ENCODE measurements around the gene MICB. TPM values are rescaled to one million over a fixed set of nuclear protein-coding genes. Genes with fewer than 3 reads are reported as not detected.

MICB gene
- total and polyA plus RNA-seq, 4 donors: 0.19 to 4.9 (median 1.2) TPM

DNA sequence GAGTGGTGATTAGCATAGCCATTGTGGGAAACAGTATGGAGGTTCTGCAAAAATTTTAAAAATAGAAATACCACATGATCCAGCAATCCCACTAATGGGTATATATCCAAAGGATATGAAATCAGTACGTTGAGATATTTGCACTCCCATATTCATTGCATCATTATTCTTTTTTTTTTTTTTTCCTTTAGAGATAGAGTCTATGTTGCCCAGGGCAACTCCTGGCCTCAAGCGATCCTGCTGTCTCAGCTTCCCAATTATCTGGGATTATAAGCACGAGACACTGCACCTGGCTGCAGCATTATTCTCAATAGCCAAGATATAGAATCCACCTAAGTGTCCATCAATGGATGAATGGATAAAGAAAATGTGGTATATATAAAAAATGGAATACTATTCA is 23.9 kb downstream of the MICB start:
- H3K9me3 ChIP-seq (ENCODE audit: control insufficient read depth in 4 of 4, low read length in 3 of 4): no peaks in the 10 kb centered on the region
- no peak overlapping the region for H3K4me3 ChIP-seq (ENCODE audit: low read depth in 1 of 3, low read length in 3 of 3)
- no peaks in the 10 kb centered on the region for H3K4me1 ChIP-seq (ENCODE audit: control insufficient read depth in 4 of 4, insufficient read depth in 4 of 4, low read length in 3 of 4)
- no peak for TF ChIP-seq NR2F2 (IDR thresholded peaks at IDR 0.05)
- TF ChIP-seq JUND (IDR thresholded peaks at IDR 0.05): no peak
- TF ChIP-seq RXRA (IDR thresholded peaks at IDR 0.05): no peak
- no peak for TF ChIP-seq ZBTB33 (IDR thresholded peaks at IDR 0.05)
- no peak for TF ChIP-seq RAD21 (IDR thresholded peaks at IDR 0.05)
- no peak for TF ChIP-seq HNF4G (IDR thresholded peaks at IDR 0.05)
- no peak for TF ChIP-seq GABPA (IDR thresholded peaks at IDR 0.05 in 1 of 2, conservative IDR thresholded peaks at IDR 0.05 in 1 of 2)
- TF ChIP-seq, protein P1, sequence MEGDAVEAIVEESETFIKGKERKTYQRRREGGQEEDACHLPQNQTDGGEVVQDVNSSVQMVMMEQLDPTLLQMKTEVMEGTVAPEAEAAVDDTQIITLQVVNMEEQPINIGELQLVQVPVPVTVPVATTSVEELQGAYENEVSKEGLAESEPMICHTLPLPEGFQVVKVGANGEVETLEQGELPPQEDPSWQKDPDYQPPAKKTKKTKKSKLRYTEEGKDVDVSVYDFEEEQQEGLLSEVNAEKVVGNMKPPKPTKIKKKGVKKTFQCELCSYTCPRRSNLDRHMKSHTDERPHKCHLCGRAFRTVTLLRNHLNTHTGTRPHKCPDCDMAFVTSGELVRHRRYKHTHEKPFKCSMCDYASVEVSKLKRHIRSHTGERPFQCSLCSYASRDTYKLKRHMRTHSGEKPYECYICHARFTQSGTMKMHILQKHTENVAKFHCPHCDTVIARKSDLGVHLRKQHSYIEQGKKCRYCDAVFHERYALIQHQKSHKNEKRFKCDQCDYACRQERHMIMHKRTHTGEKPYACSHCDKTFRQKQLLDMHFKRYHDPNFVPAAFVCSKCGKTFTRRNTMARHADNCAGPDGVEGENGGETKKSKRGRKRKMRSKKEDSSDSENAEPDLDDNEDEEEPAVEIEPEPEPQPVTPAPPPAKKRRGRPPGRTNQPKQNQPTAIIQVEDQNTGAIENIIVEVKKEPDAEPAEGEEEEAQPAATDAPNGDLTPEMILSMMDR (IDR thresholded peaks at IDR 0.05; ENCODE audit: low read depth, low read length, missing input control): no peak
- TF ChIP-seq TAF1 (conservative IDR thresholded peaks at IDR 0.05): no peak
- no peak for TF ChIP-seq FOXA2 (IDR thresholded peaks at IDR 0.05)
- no peak for TF ChIP-seq YY1 (IDR thresholded peaks at IDR 0.05)
- TF ChIP-seq, protein P2, sequence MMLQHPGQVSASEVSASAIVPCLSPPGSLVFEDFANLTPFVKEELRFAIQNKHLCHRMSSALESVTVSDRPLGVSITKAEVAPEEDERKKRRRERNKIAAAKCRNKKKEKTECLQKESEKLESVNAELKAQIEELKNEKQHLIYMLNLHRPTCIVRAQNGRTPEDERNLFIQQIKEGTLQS (IDR thresholded peaks at IDR 0.05): no peak
- no peak for TF ChIP-seq REST (IDR thresholded peaks at IDR 0.05)
- H3K27ac ChIP-seq (ENCODE audit: low read depth in 1 of 2, low read length in 2 of 2): no peak overlapping the region
- WGBS: 80% methylated on average over 3 of the region's 3 CpGs
- H3K36me3 ChIP-seq (ENCODE audit: control insufficient read depth in 4 of 4, insufficient read depth in 3 of 4, low read depth in 1 of 4, low read length in 3 of 4): no peaks in the 10 kb centered on the region
- no peak for DNase-seq (ENCODE audit: low spot score)
- H3K27me3 ChIP-seq (ENCODE audit: control insufficient read depth in 4 of 4, insufficient read depth in 4 of 4, low read length in 3 of 4): no peaks in the 10 kb centered on the region
- no peak overlapping the region for H3K9ac ChIP-seq (ENCODE audit: low read depth in 1 of 2, low read length in 2 of 2)

GRCh38 chr6:31525553-31525931 is 27.6 kb downstream of the MICB start:
- Histone ChIP-seq H3K4me1 (ENCODE audit: control insufficient read depth in 4 of 4, insufficient read depth in 4 of 4, low read length in 3 of 4) (peaks cover 0 to 4% (median 2%) of the 10 kb centered on the region in 4 donors), H3K27me3 (ENCODE audit: control insufficient read depth in 4 of 4, insufficient read depth in 4 of 4, low read length in 3 of 4) (no peaks in the 10 kb centered on the region), H3K4me3 (ENCODE audit: low read depth in 1 of 3, low read length in 3 of 3) (no peak overlapping the region), H3K9me3 (ENCODE audit: control insufficient read depth in 4 of 4, low read length in 3 of 4) (no peaks in the 10 kb centered on the region), H3K27ac (ENCODE audit: low read depth in 1 of 2, low read length in 2 of 2) (no peak overlapping the region), H3K9ac (ENCODE audit: low read depth in 1 of 2, low read length in 2 of 2) (no peak overlapping the region), H3K36me3 (ENCODE audit: control insufficient read depth in 4 of 4, insufficient read depth in 3 of 4, low read depth in 1 of 4, low read length in 3 of 4) (peaks cover 0 to 11% (median 5%) of the 10 kb centered on the region in 4 donors)
- DNase-seq (ENCODE audit: low spot score): no peak
- 81% methylated on average over 8 of the region's 8 CpGs for WGBS
- TF ChIP-seq, protein P1 (IDR thresholded peaks at IDR 0.05; ENCODE audit: low read depth, low read length, missing input control): no peak
- TF ChIP-seq EGR1 (IDR thresholded peaks at IDR 0.05; ENCODE audit: low read depth in 2 of 2): no peak
- no peak for TF ChIP-seq YY1 (IDR thresholded peaks at IDR 0.05)
- TF ChIP-seq JUND (IDR thresholded peaks at IDR 0.05): no peak
- TF ChIP-seq GABPA (IDR thresholded peaks at IDR 0.05 in 1 of 2, conservative IDR thresholded peaks at IDR 0.05 in 1 of 2): no peak
- no peak for TF ChIP-seq SP1 (IDR thresholded peaks at IDR 0.05)
- no peak for TF ChIP-seq TAF1 (conservative IDR thresholded peaks at IDR 0.05)
- TF ChIP-seq, protein P3, sequence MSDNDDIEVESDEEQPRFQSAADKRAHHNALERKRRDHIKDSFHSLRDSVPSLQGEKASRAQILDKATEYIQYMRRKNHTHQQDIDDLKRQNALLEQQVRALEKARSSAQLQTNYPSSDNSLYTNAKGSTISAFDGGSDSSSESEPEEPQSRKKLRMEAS (IDR thresholded peaks at IDR 0.05): no peak
- TF ChIP-seq FOXA2 (IDR thresholded peaks at IDR 0.05): no peak
- no peak for TF ChIP-seq ZBTB33 (IDR thresholded peaks at IDR 0.05)
- no peak for TF ChIP-seq RXRA (IDR thresholded peaks at IDR 0.05)
- TF ChIP-seq, protein P2 (IDR thresholded peaks at IDR 0.05): no peak
